Spleen (tissue), 11 donors: ENCODE measurements around the gene HIVEP3. TPM values are rescaled to one million over a fixed set of nuclear protein-coding genes. Genes with fewer than 3 reads are reported as not detected.
A peak's percentile ranks its signal among the peaks of the same experiment; 100 is the strongest.

ENCODE experiments used
- DNase-seq: peaks from one replicate; pipeline ENCODE4 v3.0.0-alpha.2; 2020
- H3K27ac ChIP-seq, 8 donors: fragments of 200-600 bp; sonication (generic) in 7 of 8; 1 replicate in 4 of 8; 2 replicates in 4 of 8; pipeline versions ENCODE4 v1.5.0 to v1.8.0; 2016 to 2021; ENCODE audit warnings: inconsistent platforms in 4 of 8, mild to moderate bottlenecking in 4 of 8, moderate library complexity in 1 of 8
- H3K27me3 ChIP-seq, 7 donors: fragments of 200-600 bp; sonication (generic) in 6 of 7; replicated peaks in 1 of 7; 1 replicate in 4 of 7; 2 replicates in 3 of 7; pipeline versions ENCODE4 v1.5.0 to v1.8.0; 2016 to 2021; ENCODE audit warnings: inconsistent platforms in 3 of 7, mild to moderate bottlenecking in 1 of 7
- H3K36me3 ChIP-seq, 6 donors: fragments of 200-600 bp; sonication (generic) in 5 of 6; 1 replicate in 4 of 6; 2 replicates in 2 of 6; pipeline versions ENCODE4 v1.5.0 to v1.8.0; 2016 to 2021; ENCODE audit warnings: inconsistent platforms in 2 of 6
- H3K4me1 ChIP-seq, 6 donors: fragments of 200-600 bp; sonication (generic) in 5 of 6; 1 replicate in 3 of 6; 2 replicates in 3 of 6; pipeline versions ENCODE4 v1.5.0 to v1.8.0; 2016 to 2021; ENCODE audit warnings: inconsistent platforms in 3 of 6
- H3K4me3 ChIP-seq, 8 donors: fragments of 200-600 bp; sonication (generic) in 7 of 8; 1 replicate in 4 of 8; 2 replicates in 4 of 8; pipeline versions ENCODE4 v1.5.0 to v1.8.0; 2016 to 2021; ENCODE audit warnings: inconsistent platforms in 4 of 8, mild to moderate bottlenecking in 4 of 8, moderate library complexity in 2 of 8
- H3K9me3 ChIP-seq, 8 donors: fragments of 200-600 bp; sonication (generic) in 7 of 8; 1 replicate in 4 of 8; 2 replicates in 4 of 8; pipeline versions ENCODE4 v1.5.0 to v1.8.0; 2016 to 2021; ENCODE audit warnings: inconsistent platforms in 4 of 8
- CTCF ChIP-seq, 11 experiments: fragments of 200-600 bp in 7 of 11; fragments of 450-650 bp in 4 of 11; sonication (generic) in 4 of 11; IDR thresholded peaks in 8 of 11; conservative IDR thresholded peaks in 3 of 11; 1 replicate in 7 of 11; 2 replicates in 4 of 11; pipeline versions ENCODE4 v1.4.0 to v1.8.0; 2016 to 2021; ENCODE audit warnings: antibody characterized with exemption in 11 of 11, inconsistent platforms in 4 of 11, mild to moderate bottlenecking in 1 of 11
- POLR2A ChIP-seq, 3 donors: fragments of 450-650 bp; IDR thresholded peaks; one replicate each; pipeline ENCODE4 v1.5.1; 2017; ENCODE audit warnings: antibody characterized with exemption in 3 of 3, mild to moderate bottlenecking in 1 of 3
- POLR2AphosphoS5 ChIP-seq, 3 donors: sonication (generic); formaldehyde crosslinking; IDR thresholded peaks; one replicate each; pipeline ENCODE4 v1.5.1; 2017; ENCODE audit warnings: antibody characterized with exemption in 3 of 3
- WGBS, 5 donors: extraction: QIAGEN DNeasy Blood & Tissue Kit in 3 of 5; methylation state at CpG; one replicate each; pipeline versions ENCODE4 v1.1.5 to v1.1.7; 2013 to 2018; 5-methylcytosine and 5-hydroxymethylcytosine counted together
- intact Hi-C: fragments of 100-400 bp; cut with DNase I; formaldehyde crosslinking; loops from one replicate; pipeline ENCODE4 v1.15.0; 2023; ENCODE audit warnings: low total_unique reads
- polyA plus RNA-seq, 3 donors: library from polyadenylated mRNA; stranded (reverse); fragments of 200-250 nt; gene quantifications; one replicate each; pipeline ENCODE4 v1.2.1, GENCODE V29; 2013
- total RNA-seq, 7 donors: library from RNA; depleted of rRNA in 3 of 7; stranded (reverse); fragments of >200 nt in 3 of 7; fragmentation: NEBNext Ultra II Directional in 4 of 7; extraction: Animal tissue kit (Norgen Biotek cat#: 25700) in 4 of 7; gene quantifications; one replicate each; pipeline versions ENCODE4 v1.1.0 to v1.2.1, GENCODE V29; 2016 to 2021
- donor health status: healthy with polysubstance abuse.
- donor health status: DM: no; HTN: no; CAD: no; lungs with moderate emphysema.
- donor health status: DM: no; HTN: no; CAD: no.
- donor health status: Bipolar disorder and iron deficiency.
- donor health status: healthy.
- donor health status: DM: no; HTN: no; CAD: no.
- donor health status: DM: yes; HTN: yes; CAD: no.

The HIVEP3 gene
- total and polyA plus RNA-seq, 10 donors = 2.4 to 21.2 (median 8.2) TPM

DNA sequence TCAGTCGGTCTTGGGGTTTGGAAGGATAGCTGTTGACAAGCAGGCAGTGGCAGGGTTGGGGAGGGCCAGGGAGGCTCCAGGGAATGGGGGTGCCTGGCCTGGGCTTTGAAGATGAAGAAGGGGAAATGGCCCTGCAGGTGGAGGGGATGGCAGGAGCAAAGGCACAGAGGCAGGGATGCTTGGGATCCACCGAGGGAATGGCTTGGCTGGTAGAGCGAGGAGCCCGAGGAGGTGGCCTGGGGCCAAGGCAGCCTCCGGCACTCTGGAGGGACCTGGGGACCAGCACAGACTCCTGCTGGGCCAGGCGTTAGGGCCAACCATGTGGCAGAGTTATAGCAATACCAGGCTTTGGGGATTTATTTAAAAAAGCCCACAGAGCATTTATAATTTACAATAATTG is 371.4 kb downstream of the HIVEP3 start:
- intact Hi-C loops = no loop called here
- Histone ChIP-seq H3K27ac (no peak overlapping the region), H3K4me1 (no peaks in the 10 kb centered on the region), H3K27me3 (no peaks in the 10 kb centered on the region), H3K36me3 (peaks cover 0 to 16% (median 0%) of the 10 kb centered on the region in 6 donors), H3K4me3 (no peak overlapping the region), H3K9me3 (no peaks in the 10 kb centered on the region)
- peak; percentile 50 for DNase-seq
- TF ChIP-seq POLR2AphosphoS5 (IDR thresholded peaks at IDR 0.05) (no peak), CTCF (IDR thresholded peaks at IDR 0.05 in 8 of 11, conservative IDR thresholded peaks at IDR 0.05 in 3 of 11) (no peak), POLR2A (IDR thresholded peaks at IDR 0.05) (no peak)
- 85 to 100% (median 92%) methylated on average over 6 of the region's 6 CpGs for WGBS, 5 donors

DNA sequence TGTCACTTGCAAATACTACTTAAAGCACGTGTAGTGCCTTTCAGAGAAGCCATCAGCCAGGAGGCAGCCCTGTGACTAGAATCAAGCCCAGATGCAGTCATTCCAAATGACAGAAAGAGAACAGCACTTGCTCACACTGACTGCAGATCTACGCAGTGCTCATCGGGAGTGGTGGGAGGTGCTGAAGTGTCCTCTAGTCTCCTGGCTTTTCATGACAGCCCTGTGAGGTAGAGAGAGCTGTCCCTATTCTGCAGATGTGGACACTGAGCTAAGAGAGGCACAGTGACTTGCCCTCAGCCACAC is 371.9 kb downstream of the HIVEP3 start:
- H3K4me3 ChIP-seq = no peak overlapping the region
- intact Hi-C loops = no loop called here
- TF ChIP-seq POLR2A (IDR thresholded peaks at IDR 0.05) = no peak
- no peak for TF ChIP-seq POLR2AphosphoS5 (IDR thresholded peaks at IDR 0.05)
- no peak for TF ChIP-seq CTCF (IDR thresholded peaks at IDR 0.05 in 8 of 11, conservative IDR thresholded peaks at IDR 0.05 in 3 of 11)
- DNase-seq = peak; percentile 43
- H3K27ac ChIP-seq = no peak overlapping the region
- H3K27me3 ChIP-seq = no peaks in the 10 kb centered on the region
- peaks cover 0 to 22% (median 0%) of the 10 kb centered on the region in 6 donors for H3K36me3 ChIP-seq
- no peaks in the 10 kb centered on the region for H3K4me1 ChIP-seq
- WGBS, 5 donors = 77 to 95% (median 92%) methylated on average over 3 of the region's 3 CpGs
- H3K9me3 ChIP-seq = no peaks in the 10 kb centered on the region

DNA sequence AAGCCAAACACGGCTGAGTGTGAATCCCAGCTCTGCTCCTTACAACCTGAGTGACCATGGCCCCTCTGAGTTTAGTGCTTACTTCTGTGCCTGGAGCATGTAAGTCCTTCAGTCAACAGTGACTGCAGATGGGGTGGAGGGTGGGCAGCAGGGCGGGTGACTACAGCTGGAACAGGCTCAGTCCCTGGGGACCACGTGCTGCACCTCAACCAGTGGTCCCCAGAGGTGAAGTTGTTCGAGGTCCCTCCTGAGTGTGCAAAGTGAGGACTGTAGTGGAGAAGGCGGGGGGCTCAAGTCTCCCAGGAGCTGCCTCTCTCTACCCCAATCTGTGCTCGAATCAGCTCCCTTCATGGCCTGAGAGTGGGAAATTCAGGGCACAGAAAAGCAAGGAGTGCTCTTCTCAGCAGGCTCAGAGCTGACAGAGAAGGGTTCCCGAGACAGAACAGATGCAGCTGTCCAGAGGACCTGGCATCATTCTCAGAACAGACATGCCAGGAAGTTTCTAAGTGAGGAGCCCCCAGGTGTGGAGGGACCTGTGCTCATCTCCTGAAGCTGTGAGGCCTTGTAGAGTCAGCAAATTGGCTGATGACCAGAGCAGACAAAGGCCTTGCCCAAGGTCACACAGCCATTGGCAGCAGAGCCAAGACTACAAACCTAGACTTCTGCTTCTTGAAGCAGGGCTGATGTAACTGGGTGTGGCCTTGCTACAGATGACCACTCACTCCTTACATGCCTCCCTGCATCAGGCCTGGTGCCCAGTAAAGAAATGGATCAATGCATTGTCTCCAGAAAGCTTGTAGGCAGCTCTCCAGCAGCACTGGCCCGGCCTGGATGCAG is 372.5 kb downstream of the HIVEP3 start:
- H3K4me1 ChIP-seq = peaks cover 0 to 5% (median 0%) of the 10 kb centered on the region in 6 donors
- H3K9me3 ChIP-seq = no peaks in the 10 kb centered on the region
- no peaks in the 10 kb centered on the region for H3K27me3 ChIP-seq
- peaks cover 0 to 26% (median 0%) of the 10 kb centered on the region in 6 donors for H3K36me3 ChIP-seq
- TF ChIP-seq CTCF (IDR thresholded peaks at IDR 0.05 in 8 of 11, conservative IDR thresholded peaks at IDR 0.05 in 3 of 11) (no peak), POLR2AphosphoS5 (IDR thresholded peaks at IDR 0.05) (no peak), POLR2A (IDR thresholded peaks at IDR 0.05) (no peak)
- intact Hi-C loops = no loop called here
- WGBS, 5 donors = 86 to 89% (median 88%) methylated on average over 4 to 8 of the region's 8 CpGs
- no peak overlapping the region for H3K4me3 ChIP-seq
- H3K27ac ChIP-seq = no peak overlapping the region
- peak; percentile 41 for DNase-seq

GRCh38 chr1:41542196-41542930 is 376.4 kb downstream of the HIVEP3 start:
- TF ChIP-seq CTCF (IDR thresholded peaks at IDR 0.05 in 8 of 11, conservative IDR thresholded peaks at IDR 0.05 in 3 of 11) (no peak), POLR2A (IDR thresholded peaks at IDR 0.05) (no peak)
- DNase-seq = no peak
- WGBS, 5 donors = 86 to 92% (median 90%) methylated on average over 11 to 12 of the region's 12 CpGs
- no peak overlapping the region for H3K4me3 ChIP-seq
- H3K27ac ChIP-seq = no peak overlapping the region
- H3K9me3 ChIP-seq = no peaks in the 10 kb centered on the region
- peaks cover 7 to 24% (median 15%) of the 10 kb centered on the region in 6 donors for H3K4me1 ChIP-seq
- peaks cover 0 to 26% (median 0%) of the 10 kb centered on the region in 6 donors for H3K36me3 ChIP-seq
- no peaks in the 10 kb centered on the region for H3K27me3 ChIP-seq
- intact Hi-C loops = no loop called here
